ENCODE measurements around the gene POLR1A.

Gene POLR1A

GRCh38 chr2:86105969-86106945 is 571 bp upstream of the POLR1A start, which contains the start of gene PTCD3:
Gene PTCD3, plus strand, starts transcription at chr2:86106235. Its CDS starts 13 bp downstream, at chr2:86106248.
- Histone ChIP-seq H2AFZ (ENCODE audit: low read depth) (peak within 1 kb of the TSS; percentile 40), H3K4me2 (peak within 1 kb of the TSS; percentile 92), H3K9ac (peak within 1 kb of the TSS; percentile 78), H3K79me2 (ENCODE audit: insufficient read depth, low read depth) (peaks cover 88% of the 10 kb centered on the region), H4K20me1 (ENCODE audit: insufficient read depth) (no peaks in the 10 kb centered on the region), H3K27me3 (ENCODE audit: insufficient read depth, low read depth) (no peaks in the 10 kb centered on the region), H3K4me1 (ENCODE audit: low read depth, poor library complexity, severe bottlenecking) (peaks cover 34% of the 10 kb centered on the region), H3K4me3 (IDR thresholded peaks at IDR 0.05; ENCODE audit: insufficient read depth, low read depth, low read length) (peak within 1 kb of the TSS; percentile 80), H3K36me3 (ENCODE audit: insufficient read depth) (peaks cover 27% of the 10 kb centered on the region; the same call in 1 of the 2 replicates), H3K27ac (peak within 1 kb of the TSS; percentile 51)
- no peak for TF ChIP-seq CTCF (conservative IDR thresholded peaks at IDR 0.05; ENCODE audit: low read depth, low read length)

- Histone ChIP-seq H2AFZ (ENCODE audit: low read depth) (no peak overlapping the region), H3K4me1 (ENCODE audit: low read depth, poor library complexity, severe bottlenecking) (peaks cover 19% of the 10 kb centered on the region), H3K4me3 (IDR thresholded peaks at IDR 0.05; ENCODE audit: insufficient read depth, low read depth, low read length) (no peak overlapping the region), H3K9ac (no peak overlapping the region), H3K36me3 (ENCODE audit: insufficient read depth) (peaks cover 32% of the 10 kb centered on the region; the same call in 1 of the 2 replicates), H3K79me2 (ENCODE audit: insufficient read depth, low read depth) (peaks cover 73% of the 10 kb centered on the region), H3K27me3 (ENCODE audit: insufficient read depth, low read depth) (no peaks in the 10 kb centered on the region), H3K27ac (no peak overlapping the region), H3K4me2 (no peak overlapping the region), H4K20me1 (ENCODE audit: insufficient read depth) (no peaks in the 10 kb centered on the region)
- no peak for TF ChIP-seq CTCF (conservative IDR thresholded peaks at IDR 0.05; ENCODE audit: low read depth, low read length)
Measured at GRCh38 chr2:86102157-86102556, 3.5 kb downstream of the POLR1A start.

- no peak overlapping the region for H3K27ac ChIP-seq
- H3K4me3 ChIP-seq (IDR thresholded peaks at IDR 0.05; ENCODE audit: insufficient read depth, low read depth, low read length) = no peak overlapping the region
- TF ChIP-seq CTCF (conservative IDR thresholded peaks at IDR 0.05; ENCODE audit: low read depth, low read length) = no peak
- 0 out of 2 replicates have a peak, but pooled peaks cover 9% of the 10 kb centered on the region for H4K20me1 ChIP-seq (ENCODE audit: insufficient read depth)
- peaks cover 63% of the 10 kb centered on the region for H3K79me2 ChIP-seq (ENCODE audit: insufficient read depth, low read depth)
- no peak overlapping the region for H3K4me2 ChIP-seq
- H3K27me3 ChIP-seq (ENCODE audit: insufficient read depth, low read depth) = no peaks in the 10 kb centered on the region
- no peak overlapping the region for H3K9ac ChIP-seq
- peaks cover 51% of the 10 kb centered on the region; the same call in 1 of the 2 replicates for H3K36me3 ChIP-seq (ENCODE audit: insufficient read depth)
- no peak overlapping the region for H2AFZ ChIP-seq (ENCODE audit: low read depth)
- peaks cover 3% of the 10 kb centered on the region for H3K4me1 ChIP-seq (ENCODE audit: low read depth, poor library complexity, severe bottlenecking)
Measured at GRCh38 chr2:86097913-86098312, 7.8 kb downstream of the POLR1A start.

- peaks cover 61% of the 10 kb centered on the region for H3K79me2 ChIP-seq (ENCODE audit: insufficient read depth, low read depth)
- H3K9ac ChIP-seq = no peak overlapping the region
- H3K36me3 ChIP-seq (ENCODE audit: insufficient read depth) = peaks cover 46% of the 10 kb centered on the region; the same call in 1 of the 2 replicates
- no peak overlapping the region for H3K4me2 ChIP-seq
- H3K4me1 ChIP-seq (ENCODE audit: low read depth, poor library complexity, severe bottlenecking) = no peaks in the 10 kb centered on the region
- TF ChIP-seq CTCF (conservative IDR thresholded peaks at IDR 0.05; ENCODE audit: low read depth, low read length) = no peak
- no peak overlapping the region for H2AFZ ChIP-seq (ENCODE audit: low read depth)
- no peaks in the 10 kb centered on the region for H3K27me3 ChIP-seq (ENCODE audit: insufficient read depth, low read depth)
- 0 out of 2 replicates have a peak, but pooled peaks cover 9% of the 10 kb centered on the region for H4K20me1 ChIP-seq (ENCODE audit: insufficient read depth)
- no peak overlapping the region for H3K27ac ChIP-seq
- no peak overlapping the region for H3K4me3 ChIP-seq (IDR thresholded peaks at IDR 0.05; ENCODE audit: insufficient read depth, low read depth, low read length)
Measured at GRCh38 chr2:86097114-86097896, 8.4 kb downstream of the POLR1A start.
